GM19239 (cell line): Measurements from ENCODE around the gene ELN.
A peak's percentile ranks its signal among the peaks of the same experiment; 100 is the strongest.

Experiments used
- DNase-seq: peaks from one replicate; pipeline ENCODE4 v3.0.0; 2011; ENCODE audit warnings: low spot score; ENCODE audit not compliant: insufficient read length
- FAIRE-seq: peaks from 2 replicates; lab custom pipeline; 2011; peaks lifted over from hg19 to GRCh38; lab: Jason Lieb, UNC

Gene ELN

GRCh38 chr7:74084722-74085578 lies 57.0 kb downstream of the ELN start:
- FAIRE-seq (peak; percentile 21), DNase-seq (no peak)

GRCh38 chr7:74087791-74088453 lies 59.9 kb downstream of the ELN start:
- FAIRE-seq (no peak), DNase-seq (no peak)

GRCh38 chr7:74092321-74092963 lies 64.5 kb downstream of the ELN start:
- no peak for FAIRE-seq

GRCh38 chr7:74092964-74093471 lies 65.0 kb downstream of the ELN start:
- FAIRE-seq = peak; percentile 83
- peak; percentile 82 for DNase-seq

More at GRCh38 chr7:74092321-74092963, 64.5 kb downstream of the ELN start:
- DNase-seq = no peak

- no peak for FAIRE-seq
- no peak for DNase-seq
Observed at GRCh38 chr7:74093671-74094223, 65.8 kb downstream of the ELN start.

GRCh38 chr7:74094224-74095101 lies 66.5 kb downstream of the ELN start:
- peak; percentile 93 for FAIRE-seq
- DNase-seq = peak; percentile 65

GRCh38 chr7:74095135-74095534 lies 67.2 kb downstream of the ELN start:
- FAIRE-seq (no peak), DNase-seq (no peak)

- no peak for DNase-seq
Observed at GRCh38 chr7:74097937-74098614, 70.1 kb downstream of the ELN start.

GRCh38 chr7:74099031-74099430 lies 71.1 kb downstream of the ELN start:
- FAIRE-seq = no peak
- no peak for DNase-seq

More at GRCh38 chr7:74097937-74098614, 70.1 kb downstream of the ELN start:
- no peak for FAIRE-seq

- FAIRE-seq = peak; percentile 77
- DNase-seq = peak; percentile 66
Observed at GRCh38 chr7:74101061-74101681, 73.2 kb downstream of the ELN start.

GRCh38 chr7:74103219-74103772 lies 75.3 kb downstream of the ELN start:
- FAIRE-seq = no peak

GRCh38 chr7:74104702-74105101 lies 76.7 kb downstream of the ELN start:
- FAIRE-seq (no peak), DNase-seq (no peak)

More at GRCh38 chr7:74103219-74103772, 75.3 kb downstream of the ELN start:
- no peak for DNase-seq

GRCh38 chr7:74105992-74106391 lies 78.0 kb downstream of the ELN start:
- no peak for DNase-seq
- no peak for FAIRE-seq

- no peak for FAIRE-seq
Observed at GRCh38 chr7:74106846-74107245, 78.9 kb downstream of the ELN start.

GRCh38 chr7:74115326-74115725 lies 87.4 kb downstream of the ELN start:
- no peak for DNase-seq
- no peak for FAIRE-seq

More at GRCh38 chr7:74106846-74107245, 78.9 kb downstream of the ELN start:
- DNase-seq = no peak

- no peak for FAIRE-seq
- no peak for DNase-seq
Observed at GRCh38 chr7:74116356-74116755, 88.4 kb downstream of the ELN start.
